Stimulated activated CD4-positive, alpha-beta T cell treated with anti-CD3 and anti-CD28 coated beads, TNF-alpha, amount 100 ng/mL, for 24 hours (primary cell): ENCODE measurements around the gene PCIF1.
"Not testable (repeated sequence)": the region's sequence is repeated elsewhere in the genome, so short reads cannot be mapped to it uniquely, and the experiment has no call there.

ENCODE experiments used
- DNase-seq, 3 experiments: peaks; one replicate each; pipeline ENCODE4 v3.0.0-alpha.2; 2020; ENCODE audit warnings: low read depth in 3 of 3

Gene PCIF1

DNA sequence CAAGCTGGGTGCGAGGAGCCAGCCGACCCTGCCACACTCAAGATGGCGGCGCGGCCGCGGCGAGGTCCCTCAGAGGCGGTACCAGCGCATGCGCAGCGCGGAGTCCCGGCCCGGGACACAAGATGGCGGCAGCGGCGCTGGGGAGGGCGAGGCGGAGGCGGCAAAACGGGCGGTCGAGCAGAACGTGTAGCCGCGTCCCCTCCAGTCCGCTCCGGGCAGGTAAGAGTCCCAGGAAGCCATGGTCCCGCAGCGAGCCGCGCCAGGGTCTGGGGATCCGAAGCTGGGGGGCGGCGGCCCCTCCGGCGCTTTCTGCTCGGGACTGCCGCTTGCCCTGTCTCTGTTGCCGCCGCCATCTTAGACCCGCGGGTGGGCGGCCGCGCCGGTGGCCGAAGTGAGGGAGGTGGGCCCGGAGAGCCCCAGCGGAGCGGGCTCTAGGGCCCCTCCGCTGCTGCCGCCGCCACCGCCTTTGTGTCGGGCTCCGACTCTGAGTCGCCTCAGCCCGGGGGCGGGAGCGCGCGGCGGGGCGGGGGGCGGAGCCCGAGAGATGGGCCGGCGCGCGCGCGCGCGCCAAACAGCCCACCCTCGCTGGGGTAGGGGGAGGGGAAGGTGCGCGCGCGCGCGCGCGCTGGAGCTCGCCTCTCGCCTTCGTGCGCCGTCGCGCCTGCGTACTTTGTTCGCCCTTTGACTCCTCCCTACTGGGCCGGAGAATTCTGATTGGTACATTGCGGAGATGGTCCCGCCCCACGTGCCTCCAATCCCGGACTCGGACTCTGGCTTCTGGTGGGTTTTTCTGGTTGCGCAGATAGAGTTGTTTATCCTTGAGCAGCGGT is at the start of gene PCIF1:
PCIF1 (plus strand) TSS at position 98 of the 830 bp plus-strand sequence. CDS start 4,317 bp downstream, outside the sequence.
- DNase-seq = peak; percentile 97 to 98 (median 98)

DNA sequence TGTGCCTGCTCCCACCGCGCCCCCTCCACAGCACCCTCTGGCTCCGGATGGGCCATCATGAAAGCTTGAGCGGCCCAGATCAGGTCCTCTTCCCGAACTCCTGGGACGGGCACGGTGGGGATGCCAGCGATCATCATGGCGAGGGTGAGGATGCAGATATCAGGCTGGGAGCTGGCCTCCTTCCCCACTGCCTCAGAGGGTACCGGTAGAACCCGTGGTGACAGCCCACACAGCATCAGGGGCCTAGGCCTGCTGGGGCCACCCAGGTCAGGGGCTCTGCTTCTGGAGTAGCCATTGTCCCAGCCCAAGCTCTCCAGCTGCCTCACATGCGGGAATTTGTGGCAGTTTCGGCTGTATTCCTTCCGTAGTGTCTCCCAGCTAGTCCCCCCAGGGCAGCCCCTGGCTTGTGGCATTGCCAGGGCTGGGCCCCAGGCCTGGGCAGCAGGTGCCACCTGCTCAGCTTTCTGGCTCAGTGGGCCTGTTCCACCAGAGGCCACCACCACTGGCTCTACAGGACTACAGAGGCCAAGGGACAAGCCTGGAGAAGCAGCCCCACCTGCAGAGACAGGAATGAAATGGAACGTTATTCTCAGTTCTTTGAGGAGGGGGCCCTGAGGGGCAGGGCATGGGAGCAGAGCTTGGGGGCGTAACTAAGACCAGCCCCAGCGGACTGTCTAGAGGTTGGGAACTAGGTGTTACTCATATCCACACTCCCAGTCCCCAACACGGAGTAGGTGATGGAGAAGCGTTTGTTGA is 47.7 kb upstream of the PCIF1 start:
- DNase-seq = no peak

DNA sequence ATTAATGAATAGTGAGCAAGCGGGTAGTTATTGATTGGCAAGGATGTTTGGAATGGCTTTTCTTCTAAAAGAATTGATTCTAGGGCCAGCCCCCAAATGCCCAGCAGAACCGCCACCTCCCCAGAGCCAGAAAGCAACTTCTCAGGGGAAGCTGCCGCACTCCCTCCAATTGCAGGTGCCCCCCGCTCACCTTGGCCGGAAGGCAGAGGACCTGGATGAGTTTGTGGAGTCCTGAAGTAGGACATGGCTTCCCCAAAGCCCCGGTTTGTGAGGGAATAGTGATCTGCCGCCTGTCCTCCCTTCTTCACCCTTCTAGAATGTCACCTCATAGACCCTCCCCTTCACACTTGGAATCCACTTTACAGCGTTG is 47.2 kb upstream of the PCIF1 start, which contains the start of gene SPATA25:
SPATA25 (minus strand) TSS at position 277 of the 370 bp plus-strand sequence; CDS start at position 245, 32 bp downstream.
- DNase-seq = no peak

DNA sequence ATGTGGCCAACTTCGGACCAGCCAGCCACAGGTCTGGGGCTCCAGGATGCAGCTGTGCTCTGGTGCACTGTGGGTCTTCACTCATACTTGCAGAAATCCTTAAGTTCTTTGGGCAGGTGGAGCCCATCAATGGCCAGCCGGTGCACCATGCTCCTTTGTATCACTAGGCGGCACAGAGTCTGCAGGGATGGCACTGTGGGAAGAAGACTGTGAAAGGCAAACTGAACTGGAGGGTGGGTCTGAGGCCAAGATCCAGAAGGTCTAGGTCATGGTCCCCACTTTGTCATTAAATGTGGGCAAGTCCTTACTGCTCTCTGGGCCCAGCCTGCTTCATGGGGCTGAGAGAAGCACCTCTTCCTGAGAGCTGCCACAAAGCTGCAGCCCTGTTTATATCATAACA is 45.8 kb upstream of the PCIF1 start:
- no peak for DNase-seq

DNA sequence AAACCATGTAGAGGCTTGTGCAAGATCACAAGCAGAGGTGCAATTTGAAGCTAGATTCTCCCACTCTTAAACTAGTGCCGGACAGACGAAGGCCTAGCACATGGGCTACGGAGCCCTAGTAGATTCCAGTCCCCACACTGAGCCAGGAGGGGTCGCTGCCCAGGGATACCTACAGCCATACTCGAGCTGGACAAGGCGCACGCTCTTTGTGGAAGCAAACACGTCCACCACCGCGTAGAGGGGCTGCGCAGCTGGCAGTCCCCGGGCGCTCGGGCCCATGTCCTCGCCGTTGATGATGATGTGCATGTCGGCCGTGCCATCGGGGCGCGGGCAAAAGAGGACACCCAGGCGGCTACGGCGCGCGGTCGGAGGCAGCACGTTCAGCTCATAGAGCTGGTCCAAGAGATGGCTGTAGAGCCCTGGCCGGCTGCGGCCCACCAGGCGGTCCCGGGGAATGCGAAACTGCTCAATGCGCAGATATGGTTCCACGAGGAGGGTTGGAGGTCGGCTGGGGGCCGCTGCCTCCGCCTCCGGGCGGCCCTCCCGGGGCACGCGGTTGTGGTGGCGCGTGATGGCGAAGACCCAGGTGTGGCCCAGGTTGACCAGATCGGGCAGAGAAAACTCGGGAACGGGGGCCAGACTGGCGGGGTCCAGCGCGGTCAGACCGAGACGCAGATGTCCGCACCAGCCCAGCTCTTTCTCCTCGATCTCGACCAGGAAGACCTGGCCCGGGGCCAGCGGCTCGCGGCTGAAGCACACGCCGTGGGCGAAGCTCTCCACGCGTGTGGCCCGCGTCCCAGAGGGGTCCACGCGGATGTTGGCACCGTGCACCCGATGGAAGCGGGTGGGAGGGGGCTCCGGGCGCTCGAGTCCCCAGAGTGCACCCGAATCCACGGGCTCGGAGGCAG is 44.2 kb upstream of the PCIF1 start:
- DNase-seq = peak in 1 of 3 experiments; percentile 44

DNA sequence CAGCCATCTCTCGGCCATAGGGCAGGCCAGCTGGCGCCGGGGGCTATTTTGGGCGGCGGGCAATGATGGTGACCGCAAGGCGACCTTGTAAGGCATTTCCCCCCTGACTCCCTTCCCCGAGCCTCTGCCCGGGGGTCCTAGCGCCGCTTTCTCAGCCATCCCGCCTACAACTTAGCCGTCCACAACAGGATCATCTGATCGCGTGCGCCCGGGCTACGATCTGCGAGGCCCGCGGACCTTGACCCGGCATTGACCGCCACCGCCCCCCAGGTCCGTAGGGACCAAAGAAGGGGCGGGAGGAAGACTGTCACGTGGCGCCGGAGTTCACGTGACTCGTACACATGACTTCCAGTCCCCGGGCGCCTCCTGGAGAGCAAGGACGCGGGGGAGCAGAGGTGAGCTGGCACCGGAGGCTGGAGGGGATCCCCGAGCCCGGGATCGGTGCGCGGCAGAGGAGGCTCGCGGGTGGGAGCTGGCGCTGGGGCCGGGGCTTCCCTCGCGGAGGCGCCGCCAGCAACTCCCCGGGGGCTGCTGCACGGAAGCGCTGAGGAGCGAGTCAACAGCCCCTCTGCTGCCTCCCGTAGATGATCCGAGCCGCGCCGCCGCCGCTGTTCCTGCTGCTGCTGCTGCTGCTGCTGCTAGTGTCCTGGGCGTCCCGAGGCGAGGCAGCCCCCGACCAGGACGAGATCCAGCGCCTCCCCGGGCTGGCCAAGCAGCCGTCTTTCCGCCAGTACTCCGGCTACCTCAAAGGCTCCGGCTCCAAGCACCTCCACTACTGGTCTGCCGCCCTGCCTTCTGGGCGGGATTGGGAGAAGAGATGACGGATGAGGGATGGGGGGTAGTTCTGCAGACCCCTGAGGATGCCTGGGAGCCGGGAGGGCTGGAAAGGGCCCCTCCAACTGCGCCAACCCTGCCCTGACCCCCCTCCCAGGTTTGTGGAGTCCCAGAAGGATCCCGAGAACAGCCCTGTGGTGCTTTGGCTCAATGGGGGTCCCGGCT is 43.2 kb upstream of the PCIF1 start, which contains the start of the genes CTSA and NEURL2:
CTSA (plus strand) TSS at position 351 of the 999 bp plus-strand sequence; CDS start at position 585, 234 bp downstream.
NEURL2 (minus strand) TSS at position 224 of the 999 bp plus-strand sequence; CDS start at position 7, 217 bp downstream.
- peak; percentile 73 to 84 (median 78) for DNase-seq

DNA sequence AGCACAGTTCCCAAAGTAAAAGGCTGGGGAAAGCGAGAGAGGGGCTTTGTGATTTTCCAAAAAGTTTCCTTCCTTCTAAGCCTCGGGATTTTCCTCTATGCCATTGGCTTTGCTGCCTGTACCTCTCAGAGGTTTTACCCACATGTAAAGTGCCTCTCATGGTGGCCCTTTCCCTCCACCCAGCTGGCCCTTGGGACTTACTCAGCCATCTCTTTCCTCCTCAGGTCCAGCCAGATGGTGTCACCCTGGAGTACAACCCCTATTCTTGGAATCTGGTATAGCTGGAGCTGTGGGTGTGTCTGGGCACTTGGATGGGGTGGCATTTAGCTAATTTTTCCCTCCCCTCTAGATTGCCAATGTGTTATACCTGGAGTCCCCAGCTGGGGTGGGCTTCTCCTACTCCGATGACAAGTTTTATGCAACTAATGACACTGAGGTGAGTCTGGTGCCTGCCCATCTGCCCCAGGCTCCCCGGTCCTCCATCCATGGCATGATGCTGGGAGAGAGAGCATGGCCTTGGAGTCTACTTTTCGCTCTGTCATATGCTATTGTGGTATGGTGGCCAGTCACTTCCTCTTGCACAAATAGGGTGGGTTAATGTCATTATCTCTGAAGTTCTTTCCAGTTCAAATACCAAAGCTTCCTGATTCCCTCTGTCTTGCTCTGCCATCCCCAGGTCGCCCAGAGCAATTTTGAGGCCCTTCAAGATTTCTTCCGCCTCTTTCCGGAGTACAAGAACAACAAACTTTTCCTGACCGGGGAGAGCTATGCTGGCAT is 42.2 kb upstream of the PCIF1 start:
- no peak for DNase-seq

DNA sequence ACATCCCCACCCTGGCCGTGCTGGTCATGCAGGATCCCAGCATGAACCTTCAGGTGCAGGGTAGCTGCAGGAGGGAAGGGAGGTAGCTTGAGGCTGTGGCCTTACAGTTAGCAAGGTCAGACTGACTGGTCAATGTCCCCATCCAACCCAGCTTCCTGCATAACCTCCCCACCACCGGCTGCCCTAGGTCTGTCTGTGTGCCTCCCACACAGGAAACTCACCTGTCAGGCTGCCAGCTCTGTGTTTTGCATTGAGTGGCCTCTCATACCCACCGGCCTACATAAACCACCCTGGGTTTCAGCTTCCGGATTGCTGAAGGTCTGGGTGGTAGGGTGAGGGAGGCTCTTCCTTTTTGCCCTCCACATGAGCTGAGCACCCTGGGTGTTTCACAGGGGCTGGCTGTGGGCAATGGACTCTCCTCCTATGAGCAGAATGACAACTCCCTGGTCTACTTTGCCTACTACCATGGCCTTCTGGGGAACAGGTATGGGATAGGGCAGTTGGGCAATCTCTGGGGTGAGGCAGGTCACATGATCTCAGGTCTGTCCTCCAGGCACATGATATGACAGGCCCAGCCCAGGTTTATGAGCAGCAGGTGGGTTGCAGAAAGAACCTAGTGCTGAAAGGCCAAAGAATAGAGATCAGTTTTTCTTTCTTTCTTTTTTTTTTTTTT is 41.5 kb upstream of the PCIF1 start:
- DNase-seq = peak in 1 of 3 experiments; percentile 8

DNA sequence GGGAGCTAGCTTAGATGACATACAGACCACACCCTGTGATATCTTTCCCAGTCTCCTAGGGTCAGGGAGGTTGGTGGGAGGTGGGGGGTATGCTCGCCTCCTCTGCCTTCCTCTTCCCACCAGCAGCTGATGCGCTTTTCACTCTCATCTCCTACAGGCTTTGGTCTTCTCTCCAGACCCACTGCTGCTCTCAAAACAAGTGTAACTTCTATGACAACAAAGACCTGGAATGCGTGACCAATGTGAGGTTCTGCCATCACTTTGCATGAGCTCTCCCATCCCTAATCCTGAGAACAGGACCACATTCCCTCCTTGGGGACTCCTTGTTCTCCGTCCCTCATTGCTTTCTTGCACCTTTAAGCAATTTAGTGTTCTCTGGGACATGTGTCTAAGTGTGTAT is 40.7 kb upstream of the PCIF1 start:
- DNase-seq = no peak

DNA sequence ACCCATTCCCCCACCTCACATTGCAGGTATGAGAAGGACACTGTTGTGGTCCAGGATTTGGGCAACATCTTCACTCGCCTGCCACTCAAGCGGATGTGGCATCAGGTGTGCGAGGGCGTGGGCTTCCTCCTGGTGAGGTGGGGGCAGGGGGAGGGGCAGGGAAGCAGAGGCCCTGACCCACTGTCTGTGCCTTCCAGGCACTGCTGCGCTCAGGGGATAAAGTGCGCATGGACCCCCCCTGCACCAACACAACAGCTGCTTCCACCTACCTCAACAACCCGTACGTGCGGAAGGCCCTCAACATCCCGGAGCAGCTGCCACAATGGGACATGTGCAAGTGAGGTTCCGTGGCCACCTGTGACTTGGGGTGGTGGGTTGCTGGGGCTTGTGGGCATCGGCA is 39.7 kb upstream of the PCIF1 start:
- no peak for DNase-seq

DNA sequence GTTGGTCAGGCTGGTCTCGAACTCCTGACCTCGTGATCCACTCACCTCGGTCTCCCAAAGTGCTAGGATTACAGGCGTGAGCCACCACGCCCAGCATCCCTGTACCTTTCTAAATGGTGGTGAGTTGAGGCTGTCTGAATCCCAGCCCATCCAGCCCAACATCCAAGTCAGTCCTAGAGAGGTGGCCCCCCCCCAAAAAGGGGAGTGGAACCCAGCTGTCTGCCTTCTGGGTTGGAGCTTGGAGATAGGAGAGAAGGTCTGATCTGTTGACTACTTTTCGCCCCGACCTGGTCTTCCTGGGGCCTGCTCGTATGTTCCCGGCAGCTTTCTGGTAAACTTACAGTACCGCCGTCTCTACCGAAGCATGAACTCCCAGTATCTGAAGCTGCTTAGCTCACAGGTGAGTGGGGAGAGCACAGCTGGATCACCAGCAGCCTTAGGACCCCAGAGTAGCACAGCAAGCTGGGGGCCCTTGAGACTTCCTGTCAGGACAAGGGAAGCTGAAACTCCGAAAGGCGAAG is 37.8 kb upstream of the PCIF1 start:
- no peak for DNase-seq

DNA sequence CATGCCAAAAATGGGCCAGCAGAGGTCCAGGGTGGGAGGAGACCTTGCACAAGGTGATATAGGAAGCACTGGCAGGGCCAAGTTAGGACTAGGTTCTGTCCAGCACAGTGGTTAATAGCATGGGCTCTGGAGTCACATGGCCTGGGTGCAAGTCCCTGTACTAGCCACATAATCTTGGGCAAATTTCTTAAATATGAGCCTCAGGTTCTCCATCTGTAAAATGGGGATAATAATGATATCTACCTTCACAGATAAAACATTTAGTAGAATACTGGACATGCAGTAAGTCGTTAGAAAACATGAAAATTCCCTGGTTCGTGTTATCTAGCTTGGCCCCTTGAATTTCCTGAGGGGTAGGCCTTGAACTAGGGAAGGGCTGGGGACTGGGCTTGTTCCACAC is 37.2 kb upstream of the PCIF1 start:
- no peak for DNase-seq

DNA sequence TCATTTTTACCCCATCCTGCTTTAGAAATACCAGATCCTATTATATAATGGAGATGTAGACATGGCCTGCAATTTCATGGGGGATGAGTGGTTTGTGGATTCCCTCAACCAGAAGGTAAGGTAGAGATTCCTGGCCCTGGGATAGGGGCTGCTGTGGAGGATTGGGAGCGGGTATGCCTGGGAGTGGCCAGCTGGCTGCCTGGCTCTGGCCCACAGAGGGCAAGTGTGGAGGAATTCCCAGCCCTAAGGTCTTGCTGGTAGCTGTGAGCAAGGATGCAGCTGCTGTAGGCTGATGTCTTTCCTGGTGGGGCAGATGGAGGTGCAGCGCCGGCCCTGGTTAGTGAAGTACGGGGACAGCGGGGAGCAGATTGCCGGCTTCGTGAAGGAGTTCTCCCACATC is 36.8 kb upstream of the PCIF1 start:
- DNase-seq = no peak

DNA sequence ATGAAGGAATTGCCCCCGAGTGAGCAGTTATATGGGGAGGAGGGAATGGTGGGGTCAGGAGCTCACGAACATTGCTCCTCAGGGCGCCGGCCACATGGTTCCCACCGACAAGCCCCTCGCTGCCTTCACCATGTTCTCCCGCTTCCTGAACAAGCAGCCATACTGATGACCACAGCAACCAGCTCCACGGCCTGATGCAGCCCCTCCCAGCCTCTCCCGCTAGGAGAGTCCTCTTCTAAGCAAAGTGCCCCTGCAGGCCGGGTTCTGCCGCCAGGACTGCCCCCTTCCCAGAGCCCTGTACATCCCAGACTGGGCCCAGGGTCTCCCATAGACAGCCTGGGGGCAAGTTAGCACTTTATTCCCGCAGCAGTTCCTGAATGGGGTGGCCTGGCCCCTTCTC is 36.2 kb upstream of the PCIF1 start:
- no peak for DNase-seq

DNA sequence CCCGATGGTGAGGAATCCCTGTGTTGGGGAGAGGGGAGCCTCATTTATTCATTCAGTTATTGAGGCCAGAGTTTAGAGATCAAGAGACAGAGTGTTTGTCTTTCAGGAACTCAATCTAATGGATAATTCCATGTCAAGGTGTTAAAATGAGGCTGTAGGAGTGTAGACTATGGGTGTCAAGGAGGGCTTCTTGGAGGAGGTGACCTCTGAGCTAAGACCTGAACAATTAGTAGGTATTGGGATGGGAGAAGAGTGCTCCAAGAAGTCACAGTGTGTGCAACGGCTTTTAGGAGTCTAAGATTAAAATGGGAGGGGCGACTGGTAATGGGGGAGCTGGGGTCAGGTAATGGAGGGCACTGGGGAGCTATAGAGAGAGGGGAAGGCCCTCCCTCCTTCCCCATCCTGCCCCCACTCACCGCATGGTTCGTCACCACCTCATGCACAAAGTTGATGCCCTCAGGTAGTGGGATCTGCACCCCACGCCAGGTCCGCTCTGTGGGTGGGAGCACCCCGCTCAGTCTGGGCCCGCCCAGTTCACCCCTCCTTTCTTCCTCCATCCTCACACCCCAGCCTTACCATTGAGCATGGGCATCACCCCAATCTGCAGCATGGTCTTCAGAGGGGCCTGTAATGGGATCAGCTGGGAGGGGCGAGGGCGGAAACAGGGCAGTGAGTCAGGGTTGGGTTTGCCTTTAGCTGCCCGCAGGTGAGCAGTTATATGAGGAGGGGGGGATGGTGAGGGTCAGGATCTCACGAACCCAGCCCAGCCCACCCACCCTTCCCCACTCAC is 35.2 kb upstream of the PCIF1 start:
- DNase-seq = no peak

DNA sequence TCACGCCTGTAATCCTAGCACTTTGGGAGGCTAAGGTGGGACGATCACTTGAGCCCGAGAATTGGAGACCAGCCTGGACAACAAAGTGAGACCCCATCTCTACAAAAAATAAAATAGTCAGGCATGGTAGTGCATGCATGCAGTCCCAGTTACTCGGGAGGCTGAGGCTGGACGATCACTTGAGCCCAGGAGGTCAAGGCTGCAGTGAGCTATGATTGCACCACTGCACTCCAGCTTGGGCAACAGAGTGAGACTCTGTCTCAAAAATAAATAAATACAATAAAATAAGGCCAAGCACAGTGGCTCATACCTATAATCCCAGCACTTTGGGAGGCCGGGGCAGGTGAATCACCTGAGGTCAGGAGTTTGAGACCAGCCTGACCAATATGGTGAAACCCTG is 33.2 kb upstream of the PCIF1 start:
- DNase-seq = not testable (repeated sequence)

DNA sequence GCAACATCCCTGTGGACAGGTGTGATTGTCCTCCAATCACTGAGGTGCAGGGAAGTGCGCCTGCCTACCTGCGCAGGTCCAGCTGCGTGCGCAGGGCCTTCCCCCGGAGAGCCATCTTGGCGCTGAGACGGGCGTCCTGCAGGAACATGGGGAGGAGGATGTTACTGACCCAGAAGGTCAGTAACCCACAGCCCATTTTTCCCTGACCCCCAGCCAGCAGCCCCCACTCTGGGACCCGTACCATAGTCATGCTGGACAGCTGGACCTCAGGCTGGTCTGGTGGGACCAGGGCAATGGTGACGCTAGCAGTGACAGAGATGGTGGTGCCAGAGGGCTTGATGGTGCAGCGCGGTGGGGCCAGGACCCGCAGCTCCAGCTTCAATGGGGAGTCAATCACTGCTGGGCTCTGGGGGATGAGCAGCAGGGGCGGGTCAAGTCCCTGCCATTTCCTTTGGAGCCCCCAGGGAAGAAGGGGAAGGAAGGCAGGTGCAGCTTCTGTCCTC is 32.2 kb upstream of the PCIF1 start:
- DNase-seq = no peak
